ENCODE measurements around the gene ST6GALNAC1.
"Not testable (repeated sequence)": the region's sequence is repeated elsewhere in the genome, so short reads cannot be mapped to it uniquely, and the experiment has no call there.

ST6GALNAC1 gene

GRCh38 chr17:76642032-76642561 lies 1.5 kb downstream of the ST6GALNAC1 start:
- no peak for DNase-seq (ENCODE audit: low read depth in 3 of 3)

- DNase-seq (ENCODE audit: low read depth in 3 of 3) = no peak
Measured at GRCh38 chr17:76641501-76641900, 2.1 kb downstream of the ST6GALNAC1 start.

- no peak for DNase-seq (ENCODE audit: low read depth in 3 of 3)
Measured at GRCh38 chr17:76640550-76641380, 2.8 kb downstream of the ST6GALNAC1 start.

- DNase-seq (ENCODE audit: low read depth in 3 of 3) = no peak
Measured at GRCh38 chr17:76638263-76638662, 5.3 kb downstream of the ST6GALNAC1 start.

GRCh38 chr17:76636486-76637206 lies 6.9 kb downstream of the ST6GALNAC1 start:
- DNase-seq (ENCODE audit: low read depth in 3 of 3) = not testable (repeated sequence)

- DNase-seq (ENCODE audit: low read depth in 3 of 3) = no peak
Measured at GRCh38 chr17:76635659-76636360, 7.7 kb downstream of the ST6GALNAC1 start.

GRCh38 chr17:76635039-76635438 lies 8.5 kb downstream of the ST6GALNAC1 start:
- no peak for DNase-seq (ENCODE audit: low read depth in 3 of 3)

- DNase-seq (ENCODE audit: low read depth in 3 of 3) = no peak
Measured at GRCh38 chr17:76633628-76634328, 9.8 kb downstream of the ST6GALNAC1 start.

GRCh38 chr17:76631821-76632565 lies 11.6 kb downstream of the ST6GALNAC1 start:
- DNase-seq (ENCODE audit: low read depth in 3 of 3) = no peak

GRCh38 chr17:76630151-76630550 lies 13.4 kb downstream of the ST6GALNAC1 start:
- no peak for DNase-seq (ENCODE audit: low read depth in 3 of 3)

- no peak for DNase-seq (ENCODE audit: low read depth in 3 of 3)
Measured at GRCh38 chr17:76627510-76627909, 16.0 kb downstream of the ST6GALNAC1 start.

GRCh38 chr17:76626442-76626841 lies 17.1 kb downstream of the ST6GALNAC1 start:
- no peak for DNase-seq (ENCODE audit: low read depth in 3 of 3)

- DNase-seq (ENCODE audit: low read depth in 3 of 3) = no peak
Measured at GRCh38 chr17:76625496-76625895, 18.1 kb downstream of the ST6GALNAC1 start.

- peak; percentile 44 to 66 (median 57) for DNase-seq (ENCODE audit: low read depth in 3 of 3)
Measured at GRCh38 chr17:76623271-76624146, 20.0 kb downstream of the ST6GALNAC1 start.

GRCh38 chr17:76617838-76618237 lies 25.7 kb downstream of the ST6GALNAC1 start:
- no peak for DNase-seq (ENCODE audit: low read depth in 3 of 3)

- DNase-seq (ENCODE audit: low read depth in 3 of 3) = no peak
Measured at GRCh38 chr17:76614912-76615617, 28.5 kb downstream of the ST6GALNAC1 start.

- peak in 1 of 3 donors; percentile 8 for DNase-seq (ENCODE audit: low read depth in 3 of 3)
Measured at GRCh38 chr17:76614064-76614759, 29.3 kb downstream of the ST6GALNAC1 start.

Data from stimulated activated CD4-positive, alpha-beta T cell treated with anti-CD3 and anti-CD28 coated beads, TNF-alpha, amount 100 ng/mL, for 48 hours (primary cell).